NT2/D1 (cell line): ENCODE results near the gene PCYOX1L.

Experiments
- DNase-seq: peaks from one replicate; pipeline ENCODE4 v3.0.0-alpha.2; 2011; ENCODE audit warnings: low read depth, low spot score
- H3K27me3 ChIP-seq: 2 replicates; pipeline ENCODE4 v1.6.0; 2011; ENCODE audit warnings: mild to moderate bottlenecking; ENCODE audit not compliant: insufficient read length, insufficient read depth
- H3K36me3 ChIP-seq: 2 replicates; pipeline ENCODE4 v1.6.1; 2011; ENCODE audit warnings: mild to moderate bottlenecking, low read length, mixed read lengths; ENCODE audit not compliant: insufficient read depth, insufficient read length
- H3K4me1 ChIP-seq: 2 replicates; pipeline ENCODE4 v1.5.1; 2011; ENCODE audit not compliant: insufficient read depth, insufficient read length
- H3K4me3 ChIP-seq: 2 replicates; pipeline ENCODE4 v1.5.1; 2011; ENCODE audit warnings: low read depth; ENCODE audit not compliant: insufficient read length
- H3K9ac ChIP-seq: 2 replicates; pipeline ENCODE4 v1.6.0; 2011; ENCODE audit warnings: low read depth; ENCODE audit not compliant: insufficient read length
- H3K9me3 ChIP-seq: 2 replicates; pipeline ENCODE4 v1.5.1; 2011; ENCODE audit warnings: mild to moderate bottlenecking, low read length; ENCODE audit not compliant: insufficient read depth
- SUZ12 ChIP-seq: IDR thresholded peaks from 2 replicates; pipeline ENCODE4 v1.6.1; 2011; ENCODE audit not compliant: insufficient read length, insufficient read depth; ENCODE audit errors: extremely low read depth
- YY1 ChIP-seq: IDR thresholded peaks from 2 replicates; pipeline ENCODE4 v1.6.1; 2011; ENCODE audit not compliant: insufficient read length, insufficient read depth
- ZNF274 ChIP-seq: IDR thresholded peaks from 2 replicates; pipeline ENCODE4 v1.6.1; 2011; ENCODE audit warnings: mild to moderate bottlenecking, low read depth, low read length

The PCYOX1L gene

DNA sequence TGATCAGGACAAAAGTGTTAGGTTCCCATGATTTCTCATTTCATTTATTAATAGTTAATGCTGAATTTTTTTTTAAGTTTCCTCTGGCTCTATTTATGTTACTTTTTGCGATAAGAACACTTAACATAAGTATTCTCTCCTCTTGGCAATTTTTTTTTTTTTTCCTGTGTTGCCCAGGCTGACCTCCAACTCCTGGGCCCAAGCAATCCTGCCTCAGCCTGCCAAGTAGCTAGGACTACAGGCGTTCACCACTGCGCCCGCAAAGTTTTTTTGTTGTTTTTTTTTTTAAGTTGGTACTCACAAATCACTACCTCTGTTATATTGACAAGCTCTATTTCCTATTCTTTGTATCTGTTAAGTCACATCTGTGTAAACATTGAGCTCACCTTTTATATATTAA lies 5.7 kb upstream of the PCYOX1L start:
- H3K4me1 ChIP-seq = no peaks in the 10 kb centered on the region
- H3K27me3 ChIP-seq = no peaks in the 10 kb centered on the region
- H3K4me3 ChIP-seq = no peak overlapping the region
- no peaks in the 10 kb centered on the region for H3K9me3 ChIP-seq
- TF ChIP-seq SUZ12 (no peak), YY1 (no peak), ZNF274 (no peak)
- peaks cover 77% of the 10 kb centered on the region for H3K36me3 ChIP-seq
- DNase-seq = no peak
- H3K9ac ChIP-seq = no peak overlapping the region

DNA sequence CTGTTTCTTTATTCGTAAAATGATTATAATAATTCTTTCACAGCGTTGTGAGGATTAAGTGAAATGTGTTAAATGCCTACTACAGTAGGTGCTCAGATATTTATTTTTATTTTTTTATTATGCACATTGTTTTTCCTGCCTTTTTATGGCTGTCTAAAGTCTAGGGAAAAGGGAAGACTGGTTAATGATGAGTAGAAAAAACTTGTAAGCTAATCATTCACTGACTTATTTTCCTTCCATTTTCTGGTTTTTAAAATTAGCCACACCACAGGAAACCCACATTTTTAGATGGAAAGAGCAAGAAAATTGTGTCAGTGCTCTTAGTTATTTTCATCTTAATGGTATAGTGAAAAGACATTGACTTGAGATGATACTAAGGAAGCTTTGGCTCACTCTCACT lies 3.9 kb upstream of the PCYOX1L start:
- Histone ChIP-seq H3K27me3 (peaks cover 4% of the 10 kb centered on the region), H3K4me1 (no peaks in the 10 kb centered on the region)

DNA sequence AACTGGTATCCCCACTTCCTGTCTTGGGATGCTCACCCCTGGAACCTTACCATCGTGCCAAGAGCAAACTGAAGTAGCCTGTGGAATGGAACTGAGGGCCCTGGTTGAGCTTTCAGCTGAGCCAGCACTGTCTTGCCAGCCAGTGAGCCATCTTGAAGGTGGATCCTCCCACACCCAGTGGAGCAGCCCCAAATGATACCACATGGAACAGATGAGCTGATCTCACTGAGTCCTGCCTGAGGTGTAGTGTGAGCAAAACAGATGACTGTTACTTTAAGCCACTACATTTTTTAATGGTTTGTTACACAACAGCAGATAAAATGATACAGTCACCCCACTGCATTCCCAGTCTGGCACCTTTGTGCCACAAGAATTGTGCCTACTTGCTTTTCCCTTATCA lies 2.2 kb upstream of the PCYOX1L start:
- Histone ChIP-seq H3K27me3 (peaks cover 4% of the 10 kb centered on the region), H3K9me3 (no peaks in the 10 kb centered on the region), H3K4me3 (no peak overlapping the region), H3K4me1 (no peaks in the 10 kb centered on the region), H3K36me3 (peaks cover 42% of the 10 kb centered on the region), H3K9ac (no peak overlapping the region)
- DNase-seq = no peak
- no peak for TF ChIP-seq YY1
- TF ChIP-seq SUZ12 = no peak
- TF ChIP-seq ZNF274 = no peak

More for the DNA sequence above, 3.9 kb upstream of the PCYOX1L start:
- peaks cover 60% of the 10 kb centered on the region for H3K36me3 ChIP-seq
- no peak overlapping the region for H3K4me3 ChIP-seq
- no peaks in the 10 kb centered on the region for H3K9me3 ChIP-seq
- no peak overlapping the region for H3K9ac ChIP-seq
- TF ChIP-seq YY1 (no peak), ZNF274 (no peak), SUZ12 (no peak)
- DNase-seq = no peak

DNA sequence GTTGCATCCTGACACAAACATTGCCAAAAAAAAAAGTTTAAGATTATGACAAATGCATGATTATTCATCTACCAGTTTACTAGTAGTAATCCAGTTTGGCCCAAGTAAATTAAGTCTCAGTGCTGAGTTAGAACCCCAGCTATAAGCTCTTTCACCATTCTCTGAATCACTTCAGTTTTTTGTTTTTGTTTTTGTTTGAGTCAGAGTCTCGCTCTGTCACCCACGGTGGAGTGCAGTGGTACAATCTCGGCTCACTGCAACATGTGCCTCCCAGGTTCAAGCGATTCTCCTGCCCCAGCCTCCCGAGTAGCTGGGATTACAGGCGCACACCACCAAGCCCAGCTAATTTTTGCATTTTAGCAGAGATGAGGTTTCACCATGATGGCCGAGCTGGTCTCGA lies 1.5 kb upstream of the PCYOX1L start:
- H3K9ac ChIP-seq = no peak overlapping the region
- no peaks in the 10 kb centered on the region for H3K4me1 ChIP-seq
- DNase-seq = no peak
- no peak overlapping the region for H3K4me3 ChIP-seq
- TF ChIP-seq SUZ12 = no peak
- TF ChIP-seq ZNF274 = no peak
- no peak for TF ChIP-seq YY1
- H3K27me3 ChIP-seq = peaks cover 4% of the 10 kb centered on the region
- peaks cover 36% of the 10 kb centered on the region for H3K36me3 ChIP-seq
- H3K9me3 ChIP-seq = no peaks in the 10 kb centered on the region

DNA sequence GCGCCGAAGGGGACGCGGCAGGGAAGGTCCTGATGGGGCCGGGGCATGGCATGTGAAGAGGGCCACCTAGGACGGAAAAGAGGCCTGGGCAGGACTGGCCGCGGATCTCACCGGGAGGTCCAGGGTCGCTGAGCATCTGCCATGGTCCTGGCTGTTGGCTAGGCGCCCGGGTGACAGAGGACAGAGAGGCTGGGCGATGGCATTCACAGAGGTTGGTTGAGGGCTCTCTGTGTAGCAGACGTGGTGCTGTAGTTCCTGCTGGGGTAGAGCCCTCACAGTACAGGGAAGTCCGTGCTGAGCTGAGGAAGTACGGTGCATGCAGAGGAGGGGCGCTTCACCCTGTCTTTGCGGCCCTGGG lies 427 bp downstream of the PCYOX1L start:
- peak overlapping the region; percentile 72 for H3K4me3 ChIP-seq
- H3K36me3 ChIP-seq = peaks cover 19% of the 10 kb centered on the region
- TF ChIP-seq SUZ12 (no peak), ZNF274 (no peak), YY1 (no peak)
- H3K9ac ChIP-seq = peak overlapping the region; percentile 89
- DNase-seq = no peak
- no peaks in the 10 kb centered on the region for H3K4me1 ChIP-seq
- H3K27me3 ChIP-seq = peaks cover 4% of the 10 kb centered on the region
- H3K9me3 ChIP-seq = no peaks in the 10 kb centered on the region

DNA sequence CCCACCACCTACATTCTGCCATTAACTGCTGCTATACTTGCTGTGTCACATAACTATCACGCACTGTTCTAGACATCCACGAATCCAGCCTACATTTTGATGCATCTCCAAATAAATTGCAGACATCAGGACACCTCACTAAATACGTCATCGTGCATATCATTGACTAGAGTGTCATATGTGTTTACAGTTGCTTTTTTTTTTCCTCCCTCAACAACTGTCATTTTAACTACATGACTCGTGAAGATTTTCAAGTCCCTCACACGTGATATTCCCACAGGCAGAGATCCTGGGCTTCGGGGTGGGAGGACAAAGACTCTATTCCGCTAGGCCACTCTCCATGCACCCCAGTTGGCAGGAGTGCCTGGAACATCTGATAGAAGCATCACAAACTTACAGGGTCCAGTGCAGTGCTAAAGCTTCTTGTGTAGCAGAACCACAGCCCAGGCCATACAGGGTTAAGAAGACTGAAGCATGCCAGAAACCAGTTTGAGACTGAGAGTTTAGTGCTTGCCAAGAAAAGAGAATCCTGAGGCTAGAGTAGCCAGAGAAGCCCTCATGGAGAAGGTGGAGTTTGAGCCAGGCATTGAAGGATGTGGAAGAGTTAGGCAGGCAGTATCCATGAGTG lies 1.1 kb downstream of the PCYOX1L start:
- peaks cover 4% of the 10 kb centered on the region for H3K27me3 ChIP-seq
- no peaks in the 10 kb centered on the region for H3K4me1 ChIP-seq
- TF ChIP-seq YY1 (no peak), ZNF274 (no peak), SUZ12 (no peak)
- H3K9ac ChIP-seq = no peak overlapping the region
- no peaks in the 10 kb centered on the region for H3K9me3 ChIP-seq
- no peak overlapping the region for H3K4me3 ChIP-seq
- no peak for DNase-seq
- H3K36me3 ChIP-seq = peaks cover 12% of the 10 kb centered on the region

DNA sequence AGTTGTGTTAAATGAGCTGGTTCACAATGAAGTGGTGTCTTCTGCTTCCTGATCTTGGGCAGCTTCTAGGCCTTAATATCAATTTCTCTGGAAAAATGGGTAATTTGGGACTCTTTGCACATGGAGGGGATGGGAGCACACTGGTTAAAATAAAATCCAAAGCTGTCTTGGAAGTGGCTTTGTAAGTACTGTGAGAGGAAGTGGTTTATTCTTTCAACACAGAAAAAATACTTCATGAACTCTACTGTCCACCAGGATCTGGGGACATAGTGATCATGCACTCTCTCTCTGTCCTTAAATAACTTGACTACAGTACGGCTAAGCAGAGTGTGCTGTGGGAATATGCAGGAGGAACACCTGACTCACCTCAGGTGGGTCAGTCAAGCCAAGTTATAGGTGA lies 2.4 kb downstream of the PCYOX1L start:
- Histone ChIP-seq H3K36me3 (peaks cover 1% of the 10 kb centered on the region), H3K9ac (no peak overlapping the region), H3K4me1 (no peaks in the 10 kb centered on the region)

DNA sequence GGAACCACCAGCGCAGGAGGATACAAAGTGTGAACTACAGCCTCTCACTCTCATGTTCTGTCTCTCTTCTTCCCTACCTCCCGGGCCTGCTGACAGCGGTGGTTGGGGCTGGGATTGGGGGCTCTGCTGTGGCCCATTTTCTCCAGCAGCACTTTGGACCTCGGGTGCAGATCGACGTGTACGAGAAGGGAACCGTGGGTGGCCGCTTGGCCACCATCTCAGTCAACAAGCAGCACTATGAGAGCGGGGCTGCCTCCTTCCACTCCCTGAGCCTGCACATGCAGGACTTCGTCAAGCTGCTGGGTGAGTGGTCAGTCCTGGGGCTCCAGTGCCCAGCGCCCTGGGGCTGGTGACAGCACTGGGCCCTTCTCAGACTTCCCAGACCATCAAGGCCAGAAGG lies 4.7 kb downstream of the PCYOX1L start:
- no peak overlapping the region for H3K4me3 ChIP-seq
- H3K9ac ChIP-seq = no peak overlapping the region

More for the DNA sequence above, 2.4 kb downstream of the PCYOX1L start:
- Histone ChIP-seq H3K9me3 (no peaks in the 10 kb centered on the region), H3K4me3 (no peak overlapping the region), H3K27me3 (peaks cover 4% of the 10 kb centered on the region)
- DNase-seq = no peak
- TF ChIP-seq SUZ12 (no peak), ZNF274 (no peak), YY1 (no peak)

More for the DNA sequence above, 4.7 kb downstream of the PCYOX1L start:
- peaks cover 4% of the 10 kb centered on the region for H3K4me1 ChIP-seq
- TF ChIP-seq YY1 = no peak
- TF ChIP-seq ZNF274 = no peak
- no peak for TF ChIP-seq SUZ12
- no peaks in the 10 kb centered on the region for H3K9me3 ChIP-seq
- H3K27me3 ChIP-seq = peaks cover 4% of the 10 kb centered on the region
- H3K36me3 ChIP-seq = no peaks in the 10 kb centered on the region
- DNase-seq = no peak
